ENCODE results near the gene TMEM270. TPM values are rescaled to one million over a fixed set of nuclear protein-coding genes. Genes with fewer than 3 reads are reported as not detected.

TMEM270 gene
- total and polyA plus RNA-seq, 3 donors from 2014 or later = 37.3 to 113 (median 70.1) TPM

GRCh38 chr7:73852500-73852899 lies 8.5 kb upstream of the TMEM270 start:
- no peak for DNase-seq
- H3K27me3 ChIP-seq = no peaks in the 10 kb centered on the region
- no peaks in the 10 kb centered on the region for H3K9me3 ChIP-seq
- H3K4me1 ChIP-seq = no peaks in the 10 kb centered on the region
- intact Hi-C loops (cut with DNase I; ENCODE audit: low total_unique reads) = no loop called here
- no peak overlapping the region for H3K27ac ChIP-seq
- H3K36me3 ChIP-seq (ENCODE audit: low read depth, missing control alignments) = no peaks in the 10 kb centered on the region
- TF ChIP-seq POLR2A (IDR thresholded peaks at IDR 0.05) (no peak), CTCF (IDR thresholded peaks at IDR 0.05) (no peak)
- H3K4me3 ChIP-seq = no peak overlapping the region
- 87% methylated on average over 5 of the region's 5 CpGs for WGBS, 2 donors

- Histone ChIP-seq H3K9me3 (no peaks in the 10 kb centered on the region), H3K36me3 (ENCODE audit: low read depth, missing control alignments) (no peaks in the 10 kb centered on the region), H3K27ac (no peak overlapping the region), H3K4me1 (no peaks in the 10 kb centered on the region), H3K27me3 (no peaks in the 10 kb centered on the region), H3K4me3 (no peak overlapping the region)
- intact Hi-C loops (cut with DNase I; ENCODE audit: low total_unique reads) = no loop called here
- TF ChIP-seq POLR2A (IDR thresholded peaks at IDR 0.05) = no peak
- no peak for TF ChIP-seq CTCF (IDR thresholded peaks at IDR 0.05)
- DNase-seq = no peak
- WGBS, 2 donors = 57 to 66% methylated on average over 1 to 3 of the region's 3 CpGs
Observed at GRCh38 chr7:73856941-73857340, 4.0 kb upstream of the TMEM270 start.

- H3K27ac ChIP-seq = no peak overlapping the region
- H3K4me3 ChIP-seq = no peak overlapping the region
- H3K36me3 ChIP-seq (ENCODE audit: low read depth, missing control alignments) = no peaks in the 10 kb centered on the region
- no peak for TF ChIP-seq CTCF (IDR thresholded peaks at IDR 0.05)
- no peak for TF ChIP-seq POLR2A (IDR thresholded peaks at IDR 0.05)
- intact Hi-C loops (cut with DNase I; ENCODE audit: low total_unique reads) = no loop called here
- H3K27me3 ChIP-seq = no peaks in the 10 kb centered on the region
- H3K4me1 ChIP-seq = no peaks in the 10 kb centered on the region
- DNase-seq = no peak
- H3K9me3 ChIP-seq = no peaks in the 10 kb centered on the region
- WGBS, 2 donors = 72 to 73% methylated on average over 2 of the region's 2 CpGs
Observed at GRCh38 chr7:73858807-73859206, 2.2 kb upstream of the TMEM270 start.

GRCh38 chr7:73861305-73861704 lies 346 bp downstream of the TMEM270 start:
- intact Hi-C loops (cut with DNase I; ENCODE audit: low total_unique reads) = loop anchor here (10.0 kb wide), 1 partner anchor 343 kb away; no protein-coding TSS in a partner anchor
- 93 to 96% methylated on average over 12 of the region's 12 CpGs for WGBS, 2 donors
- Histone ChIP-seq H3K27ac (no peak overlapping the region), H3K9me3 (no peaks in the 10 kb centered on the region), H3K4me1 (no peaks in the 10 kb centered on the region), H3K4me3 (no peak overlapping the region), H3K27me3 (no peaks in the 10 kb centered on the region), H3K36me3 (ENCODE audit: low read depth, missing control alignments) (no peaks in the 10 kb centered on the region)
- DNase-seq = no peak
- no peak for TF ChIP-seq CTCF (IDR thresholded peaks at IDR 0.05)
- TF ChIP-seq POLR2A (IDR thresholded peaks at IDR 0.05) = no peak

GRCh38 chr7:73864981-73865711 lies 4.2 kb downstream of the TMEM270 start:
- no peaks in the 10 kb centered on the region for H3K9me3 ChIP-seq
- no peak for TF ChIP-seq CTCF (IDR thresholded peaks at IDR 0.05)
- TF ChIP-seq POLR2A (IDR thresholded peaks at IDR 0.05) = no peak
- no peaks in the 10 kb centered on the region for H3K36me3 ChIP-seq (ENCODE audit: low read depth, missing control alignments)
- 90 to 100% methylated on average over 2 to 8 of the region's 8 CpGs for WGBS, 2 donors
- peaks cover 10% of the 10 kb centered on the region for H3K4me1 ChIP-seq
- H3K4me3 ChIP-seq = no peak overlapping the region
- H3K27ac ChIP-seq = no peak overlapping the region
- no peak for DNase-seq
- no peaks in the 10 kb centered on the region for H3K27me3 ChIP-seq
- intact Hi-C loops (cut with DNase I; ENCODE audit: low total_unique reads) = loop anchor here (10.0 kb wide), 1 partner anchor 340 kb away; no protein-coding TSS in a partner anchor
